ENCODE data around the gene URB1.
"Not testable (repeated sequence)": the region's sequence is repeated elsewhere in the genome, so short reads cannot be mapped to it uniquely, and the experiment has no call there.

URB1 gene

DNA sequence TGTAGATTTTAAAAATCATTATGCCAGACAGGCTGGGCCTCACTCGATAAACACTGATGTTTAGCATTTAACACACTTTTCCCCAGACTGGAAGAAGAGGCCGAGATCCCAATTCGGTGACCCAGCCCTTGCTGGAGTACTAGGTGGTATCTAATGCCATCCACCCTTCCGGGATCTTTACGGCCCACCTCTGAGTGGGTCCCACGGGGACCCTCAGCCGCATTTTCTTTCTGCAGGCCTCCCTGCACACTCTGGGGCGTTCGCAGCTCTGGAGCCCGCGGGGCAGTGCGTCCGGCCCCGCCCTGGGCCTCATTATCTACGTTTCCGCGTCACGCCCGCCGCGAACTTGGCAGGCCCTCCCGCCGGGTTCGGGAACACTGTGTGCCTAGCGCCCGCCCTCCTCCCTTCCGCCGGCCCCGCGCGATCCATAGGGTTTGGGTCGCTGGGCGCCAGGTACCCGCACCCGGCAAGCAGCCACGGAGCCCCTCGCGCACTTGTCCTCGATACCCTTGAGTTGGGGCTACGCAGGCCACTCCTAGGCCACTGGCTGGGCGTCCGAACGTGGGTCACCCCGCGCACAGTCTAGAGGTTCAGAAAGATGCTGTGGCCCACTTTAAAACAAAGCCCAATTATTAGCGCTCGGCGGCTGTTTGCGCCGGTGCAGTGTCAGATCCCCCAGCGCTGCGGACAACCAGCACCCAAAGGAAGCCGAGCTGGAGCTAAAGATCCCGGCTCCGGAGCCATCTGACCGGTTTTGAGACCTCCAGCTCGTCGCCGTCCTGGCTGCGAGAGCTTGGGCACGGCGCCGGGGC is 18.7 kb upstream of the URB1 start:
- peak in 1 of 2 donors; percentile 30 for DNase-seq (ENCODE audit: low read depth in 2 of 2)

DNA sequence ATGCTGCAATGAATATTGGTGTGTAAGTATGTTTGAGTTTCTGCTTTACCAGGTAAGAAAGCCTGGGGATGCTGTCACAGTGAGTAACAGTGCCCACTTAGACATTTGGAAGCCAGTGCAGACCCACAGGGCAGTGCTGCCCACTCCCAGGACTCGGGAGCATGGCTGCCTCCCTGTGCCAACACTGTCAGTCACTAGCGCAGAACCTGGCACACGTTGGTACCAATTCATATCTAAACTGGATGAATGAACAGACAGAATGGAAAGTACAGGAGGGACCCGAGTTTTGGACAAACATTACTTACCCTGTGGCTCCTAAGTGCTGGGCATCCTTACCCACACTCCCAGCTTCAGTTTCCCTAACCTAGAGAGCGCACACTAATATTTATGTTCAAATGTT is 18.1 kb upstream of the URB1 start:
- no peak for DNase-seq (ENCODE audit: low read depth in 2 of 2)

- DNase-seq (ENCODE audit: low read depth in 2 of 2) = no peak
These were observed 17.5 kb upstream of the URB1 start for GRCh38 chr21:32410291-32410690.

DNA sequence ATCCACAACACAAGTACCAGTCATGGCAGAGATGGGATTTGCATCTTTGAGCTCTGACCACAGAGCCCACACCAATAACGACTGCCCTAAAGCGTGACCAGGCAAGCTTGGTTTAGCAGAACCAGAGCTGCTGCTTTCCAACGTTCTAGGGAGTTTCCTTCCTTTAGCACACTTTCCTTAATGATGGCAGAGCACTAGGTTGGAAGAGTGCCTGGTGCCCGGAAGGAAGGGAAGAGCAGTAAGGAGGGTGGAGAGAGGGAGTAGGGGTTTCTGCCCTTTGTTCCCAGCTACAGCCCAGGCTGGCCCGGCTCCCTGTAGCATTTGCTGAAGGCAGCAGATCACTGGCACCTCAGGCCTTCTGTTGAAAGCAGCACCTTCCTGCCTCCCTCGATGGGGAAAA is 13.6 kb upstream of the URB1 start:
- DNase-seq (ENCODE audit: low read depth in 2 of 2) = no peak

GRCh38 chr21:32403201-32403777 is 10.5 kb upstream of the URB1 start:
- peak in 1 of 2 donors; percentile 7 for DNase-seq (ENCODE audit: low read depth in 2 of 2)

GRCh38 chr21:32393677-32394001 is 827 bp upstream of the URB1 start:
- DNase-seq (ENCODE audit: low read depth in 2 of 2) = no peak

GRCh38 chr21:32392299-32392879 is 423 bp downstream of the URB1 start:
- DNase-seq (ENCODE audit: low read depth in 2 of 2) = peak in 1 of 2 donors; percentile 2

- no peak for DNase-seq (ENCODE audit: low read depth in 2 of 2)
These were observed 1.1 kb downstream of the URB1 start for GRCh38 chr21:32391755-32392154.

GRCh38 chr21:32390537-32391224 is 2.1 kb downstream of the URB1 start:
- DNase-seq (ENCODE audit: low read depth in 2 of 2) = not testable (repeated sequence)

- no peak for DNase-seq (ENCODE audit: low read depth in 2 of 2)
These were observed 3.3 kb downstream of the URB1 start for GRCh38 chr21:32389337-32390015.

- DNase-seq (ENCODE audit: low read depth in 2 of 2) = no peak
These were observed 4.5 kb downstream of the URB1 start for GRCh38 chr21:32388306-32388705.

GRCh38 chr21:32387151-32387550 is 5.7 kb downstream of the URB1 start:
- no peak for DNase-seq (ENCODE audit: low read depth in 2 of 2)

DNA sequence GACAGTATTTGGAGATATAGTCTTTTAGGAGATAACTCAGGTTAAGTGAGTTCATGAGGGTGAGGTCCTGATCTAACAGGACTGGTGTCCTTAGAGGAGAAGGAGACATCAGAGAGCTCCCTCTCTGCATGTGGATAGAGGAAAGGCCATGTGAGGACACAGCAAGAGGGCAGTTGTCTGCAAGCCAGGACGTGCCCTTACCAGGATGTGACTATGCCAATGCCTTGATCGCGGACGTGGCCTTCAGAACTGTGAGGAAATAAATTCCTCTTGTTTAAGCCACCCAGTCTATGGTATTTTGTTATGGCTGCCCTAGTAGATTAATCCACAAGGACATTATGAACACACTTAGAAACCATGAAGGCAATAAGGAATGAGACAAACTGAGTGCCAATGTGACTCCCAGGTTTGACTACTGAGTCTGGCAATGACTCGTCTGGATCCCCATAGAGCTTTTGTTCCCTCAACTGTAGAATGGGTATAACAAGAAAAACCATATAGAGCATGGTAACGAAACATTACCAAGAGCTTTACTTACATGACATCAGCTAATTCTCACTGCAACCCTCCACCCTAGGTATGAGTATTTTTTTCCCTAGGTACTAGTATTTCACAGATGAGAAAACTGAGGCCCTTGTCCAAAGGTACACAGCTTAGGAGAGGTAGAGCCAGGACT is 6.5 kb downstream of the URB1 start:
- DNase-seq (ENCODE audit: low read depth in 2 of 2) = no peak

DNA sequence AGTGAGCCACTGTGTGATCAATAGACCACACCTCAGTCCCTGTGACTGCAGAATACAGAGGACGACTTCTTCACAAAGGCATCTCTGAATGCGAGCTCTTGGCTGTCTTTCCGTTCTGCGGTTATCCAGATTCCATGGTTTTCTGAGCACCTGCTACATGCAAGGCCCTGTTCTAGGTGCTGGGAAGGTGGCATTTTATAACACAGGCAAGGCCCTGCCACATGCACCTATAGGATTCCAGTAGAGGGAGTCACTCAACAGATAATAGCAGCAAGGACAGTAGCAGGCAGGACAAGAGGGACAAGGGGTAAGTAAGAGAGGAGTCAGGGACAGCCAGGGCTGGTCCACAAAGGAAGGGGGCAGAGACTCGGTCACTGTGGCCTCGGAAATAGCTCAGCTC is 9.0 kb downstream of the URB1 start:
- DNase-seq (ENCODE audit: low read depth in 2 of 2) = no peak

DNA sequence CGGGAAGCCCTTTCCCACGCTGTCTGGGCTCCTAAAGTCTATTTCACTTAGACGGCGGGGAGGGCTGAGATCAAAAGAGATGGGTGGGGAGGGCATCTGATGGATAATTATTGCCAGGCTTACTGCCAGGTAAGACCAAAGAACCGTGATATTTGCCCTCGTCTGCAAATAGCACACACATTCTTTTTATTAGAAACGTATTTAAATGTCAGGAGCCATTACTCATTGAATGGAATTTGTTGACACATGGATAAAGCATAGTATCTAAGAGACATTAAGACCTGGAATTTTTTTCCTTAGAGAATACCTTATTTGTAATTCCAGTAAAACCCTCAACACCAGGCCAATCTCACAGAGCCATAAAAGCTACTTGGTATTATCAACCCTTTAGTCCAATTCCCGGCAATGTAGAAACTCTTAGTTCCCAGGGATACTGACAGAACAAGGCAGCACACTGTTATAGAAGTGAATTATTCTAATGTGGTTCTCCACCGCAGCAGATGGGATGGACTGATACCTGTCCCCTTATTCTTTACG is 10.6 kb downstream of the URB1 start:
- no peak for DNase-seq (ENCODE audit: low read depth in 2 of 2)

DNA sequence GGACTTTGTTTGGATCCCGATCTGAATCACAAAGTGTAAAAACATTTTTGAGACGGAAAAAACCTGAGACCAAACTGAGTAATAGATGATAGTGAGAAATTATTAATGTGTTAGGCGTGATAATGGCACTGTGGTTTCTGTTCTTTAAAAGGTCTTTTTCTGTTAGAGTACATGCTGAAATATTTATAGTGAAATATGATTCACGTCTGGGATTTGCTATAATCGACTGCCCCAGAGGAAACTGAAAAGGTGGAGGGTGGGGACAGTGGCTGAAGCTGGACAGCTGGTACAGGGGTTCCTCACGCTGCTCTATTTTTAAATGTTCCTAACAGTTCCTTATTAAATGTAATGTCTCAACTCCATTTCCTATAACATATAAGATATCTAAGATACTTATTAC is 11.2 kb downstream of the URB1 start:
- no peak for DNase-seq (ENCODE audit: low read depth in 2 of 2)

- DNase-seq (ENCODE audit: low read depth in 2 of 2) = no peak
These were observed 11.9 kb downstream of the URB1 start for GRCh38 chr21:32380940-32381339.

- DNase-seq (ENCODE audit: low read depth in 2 of 2) = no peak
These were observed 13.9 kb downstream of the URB1 start for GRCh38 chr21:32378956-32379355.

DNA sequence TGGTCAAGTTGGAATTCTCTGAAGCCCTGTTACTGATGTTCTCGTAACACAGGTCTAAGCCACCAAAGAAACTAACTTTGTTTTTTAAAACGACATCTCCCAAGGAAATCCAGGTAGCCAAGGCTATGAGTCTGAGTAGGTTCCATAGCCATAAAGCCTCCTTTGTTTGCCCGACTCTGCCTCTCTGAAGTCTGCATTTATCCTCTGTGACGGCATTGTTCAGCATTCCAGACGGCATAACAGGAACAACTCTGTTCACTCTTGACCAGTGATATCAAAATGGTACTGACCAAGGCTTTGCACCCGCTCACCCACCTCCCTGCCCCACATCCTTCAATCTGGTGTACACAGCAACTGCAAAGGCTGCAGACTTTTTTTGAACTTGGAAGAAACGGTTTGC is 14.8 kb downstream of the URB1 start:
- no peak for DNase-seq (ENCODE audit: low read depth in 2 of 2)

DNA sequence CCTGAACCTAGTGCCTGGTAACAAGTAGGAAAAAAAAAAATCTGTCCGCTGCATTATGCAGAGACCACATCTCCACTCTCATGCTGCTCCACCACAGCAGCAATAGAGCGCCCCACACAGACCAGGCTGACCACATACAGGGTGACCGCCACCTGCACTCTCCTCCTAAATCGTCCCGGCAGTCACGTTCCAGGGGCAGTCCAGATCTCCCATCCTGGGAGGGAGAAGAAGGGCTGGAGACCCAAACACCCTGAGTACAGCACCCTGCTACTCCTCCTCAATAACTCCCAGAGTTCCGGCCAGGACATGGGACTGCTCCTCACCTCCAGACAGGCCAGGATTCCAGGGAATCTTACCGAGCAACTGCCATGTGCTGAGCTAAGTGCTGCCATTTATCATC is 15.3 kb downstream of the URB1 start:
- DNase-seq (ENCODE audit: low read depth in 2 of 2) = no peak

DNA sequence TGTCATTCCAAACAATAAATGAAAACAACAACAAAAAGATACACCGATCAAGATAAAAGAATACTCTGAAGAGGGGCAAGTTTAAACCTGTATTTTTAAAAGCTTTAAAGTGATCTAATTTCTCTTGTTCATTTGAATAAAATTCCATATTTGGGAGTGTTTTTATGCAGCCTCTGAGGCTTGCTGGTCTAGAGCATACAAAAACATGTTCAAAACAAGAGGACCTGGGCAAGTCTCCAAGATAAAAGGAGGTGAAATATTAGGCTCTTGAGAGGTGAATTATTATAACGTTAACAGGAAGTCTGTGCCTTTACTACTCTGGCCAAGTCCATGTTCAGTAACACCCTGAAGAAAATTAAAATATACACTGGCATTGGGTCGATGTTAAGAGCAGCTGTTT is 20.1 kb downstream of the URB1 start:
- no peak for DNase-seq (ENCODE audit: low read depth in 2 of 2)

Data from stimulated activated CD4-positive, alpha-beta T cell treated with anti-CD3 and anti-CD28 coated beads, Interleukin-1b, Interleukin-23, amount 100 ng/mL, for 1 hour (primary cell).